ENCODE data around the gene SPTBN5. TPM values are rescaled to one million over a fixed set of nuclear protein-coding genes. Genes with fewer than 3 reads are reported as not detected.

SPTBN5 gene
- total and polyA plus RNA-seq, 5 experiments from 2014 or later, result 0.02 to 0.96 (median 0.81) TPM; not detected in 2

- ATAC-seq, result no peak
- peaks cover 4 to 14% (median 12%) of the 10 kb centered on the region in 4 donors for H3K4me1 Mint-ChIP-seq
- peak overlapping the region; percentile 11 to 96 (median 91) for H3K27ac Mint-ChIP-seq
- no peak for DNase-seq
- no peaks in the 10 kb centered on the region for H3K9me3 Mint-ChIP-seq
- peak overlapping the region in 6 of 10 donors; percentile 1 to 29 (median 12) for H3K4me3 Mint-ChIP-seq
- POLR2A ChIA-PET, result interaction anchor here (1.1 to 1.6 kb wide), 3 partner anchors 8 to 35 kb away, joined by 3 to 4 read pairs (median 3); no protein-coding TSS in a partner anchor
- no peaks in the 10 kb centered on the region for H3K27me3 Mint-ChIP-seq
- no peaks in the 10 kb centered on the region for H3K36me3 Mint-ChIP-seq
Observed at GRCh38 chr15:41869770-41870688, 23.8 kb downstream of the SPTBN5 start.

GRCh38 chr15:41868321-41868720 lies 25.5 kb downstream of the SPTBN5 start:
- Mint-ChIP-seq H3K36me3 (no peaks in the 10 kb centered on the region), H3K4me1 (peaks cover 4 to 14% (median 11%) of the 10 kb centered on the region in 4 donors), H3K4me3 (no peak overlapping the region), H3K27me3 (no peaks in the 10 kb centered on the region), H3K9me3 (no peaks in the 10 kb centered on the region), H3K27ac (peak overlapping the region in 1 of 10 donors; percentile 85)
- POLR2A ChIA-PET, result no interaction called here
- DNase-seq, result no peak
- ATAC-seq, result no peak

GRCh38 chr15:41866872-41867579 lies 26.8 kb downstream of the SPTBN5 start:
- Mint-ChIP-seq H3K36me3 (no peaks in the 10 kb centered on the region), H3K27ac (peak overlapping the region in 3 of 10 donors; percentile 34 to 76 (median 59)), H3K27me3 (no peaks in the 10 kb centered on the region), H3K4me3 (no peak overlapping the region), H3K9me3 (no peaks in the 10 kb centered on the region), H3K4me1 (peaks cover 4 to 19% (median 13%) of the 10 kb centered on the region in 4 donors)
- POLR2A ChIA-PET, result no interaction called here
- no peak for DNase-seq
- no peak for ATAC-seq

GRCh38 chr15:41866263-41866703 lies 27.6 kb downstream of the SPTBN5 start:
- no peaks in the 10 kb centered on the region for H3K9me3 Mint-ChIP-seq
- no peaks in the 10 kb centered on the region for H3K36me3 Mint-ChIP-seq
- H3K4me1 Mint-ChIP-seq, result peaks cover 4 to 16% (median 13%) of the 10 kb centered on the region in 4 donors
- no peak overlapping the region for H3K4me3 Mint-ChIP-seq
- POLR2A ChIA-PET, result no interaction called here
- ATAC-seq, result no peak
- no peak overlapping the region for H3K27ac Mint-ChIP-seq
- no peak for DNase-seq
- H3K27me3 Mint-ChIP-seq, result no peaks in the 10 kb centered on the region

- no peak overlapping the region for H3K4me3 Mint-ChIP-seq
Observed at GRCh38 chr15:41865490-41866055, 28.3 kb downstream of the SPTBN5 start.

GRCh38 chr15:41862515-41863116 lies 31.2 kb downstream of the SPTBN5 start:
- ATAC-seq, result no peak
- no peaks in the 10 kb centered on the region for H3K27me3 Mint-ChIP-seq
- no peak overlapping the region for H3K4me3 Mint-ChIP-seq
- peak in 1 of 10 donors; percentile 19 for DNase-seq
- POLR2A ChIA-PET, result interaction anchor here (1.2 to 1.5 kb wide), 4 partner anchors 8 to 30 kb away, joined by 3 read pairs; no protein-coding TSS in a partner anchor
- peak overlapping the region in 3 of 10 donors; percentile 52 to 80 (median 69) for H3K27ac Mint-ChIP-seq
- H3K4me1 Mint-ChIP-seq, result peaks cover 5 to 17% (median 9%) of the 10 kb centered on the region in 4 donors
- H3K9me3 Mint-ChIP-seq, result no peaks in the 10 kb centered on the region
- no peaks in the 10 kb centered on the region for H3K36me3 Mint-ChIP-seq

More at GRCh38 chr15:41865490-41866055, 28.3 kb downstream of the SPTBN5 start:
- POLR2A ChIA-PET, result no interaction called here
- Mint-ChIP-seq H3K27me3 (no peaks in the 10 kb centered on the region), H3K4me1 (peaks cover 2 to 13% (median 10%) of the 10 kb centered on the region in 4 donors), H3K36me3 (no peaks in the 10 kb centered on the region), H3K27ac (no peak overlapping the region), H3K9me3 (no peaks in the 10 kb centered on the region)
- DNase-seq (no peak), ATAC-seq (no peak)

- Mint-ChIP-seq H3K36me3 (no peaks in the 10 kb centered on the region), H3K9me3 (no peaks in the 10 kb centered on the region), H3K4me1 (peaks cover 4 to 17% (median 8%) of the 10 kb centered on the region in 4 donors), H3K27ac (peak overlapping the region in 1 of 10 donors; percentile 41), H3K27me3 (no peaks in the 10 kb centered on the region), H3K4me3 (no peak overlapping the region)
- DNase-seq (no peak), ATAC-seq (no peak)
- POLR2A ChIA-PET, result interaction anchor here (1.2 to 1.5 kb wide), 4 partner anchors 8 to 29 kb away, joined by 3 read pairs; no protein-coding TSS in a partner anchor
Observed at GRCh38 chr15:41861736-41862356, 32.0 kb downstream of the SPTBN5 start.

GRCh38 chr15:41860049-41860828 lies 33.6 kb downstream of the SPTBN5 start:
- Mint-ChIP-seq H3K4me3 (no peak overlapping the region), H3K27ac (peak overlapping the region in 2 of 10 donors; percentile 37 to 63), H3K4me1 (peaks cover 4 to 17% (median 8%) of the 10 kb centered on the region in 4 donors), H3K9me3 (no peaks in the 10 kb centered on the region), H3K36me3 (no peaks in the 10 kb centered on the region), H3K27me3 (no peaks in the 10 kb centered on the region)
- DNase-seq (no peak), ATAC-seq (no peak)
- POLR2A ChIA-PET, result no interaction called here

GRCh38 chr15:41858756-41859155 lies 35.1 kb downstream of the SPTBN5 start:
- DNase-seq (no peak), ATAC-seq (no peak)
- Mint-ChIP-seq H3K4me1 (peaks cover 4 to 17% (median 8%) of the 10 kb centered on the region in 4 donors), H3K4me3 (no peak overlapping the region), H3K27ac (peak overlapping the region in 1 of 10 donors; percentile 34), H3K9me3 (no peaks in the 10 kb centered on the region), H3K36me3 (no peaks in the 10 kb centered on the region), H3K27me3 (no peaks in the 10 kb centered on the region)
- POLR2A ChIA-PET, result no interaction called here

- no peak for ATAC-seq
- Mint-ChIP-seq H3K27ac (peak overlapping the region in 1 of 10 donors; percentile 34), H3K4me1 (peaks cover 3 to 12% (median 6%) of the 10 kb centered on the region in 4 donors), H3K36me3 (no peaks in the 10 kb centered on the region), H3K9me3 (no peaks in the 10 kb centered on the region), H3K4me3 (no peak overlapping the region), H3K27me3 (no peaks in the 10 kb centered on the region)
- no peak for DNase-seq
- POLR2A ChIA-PET, result no interaction called here
Observed at GRCh38 chr15:41857316-41857715, 36.5 kb downstream of the SPTBN5 start.

GRCh38 chr15:41856716-41857115 lies 37.1 kb downstream of the SPTBN5 start:
- no peak overlapping the region for H3K27ac Mint-ChIP-seq
- POLR2A ChIA-PET, result no interaction called here
- H3K4me1 Mint-ChIP-seq, result peaks cover 3 to 12% (median 6%) of the 10 kb centered on the region in 4 donors

More at GRCh38 chr15:41856716-41857115, 37.1 kb downstream of the SPTBN5 start:
- no peak for DNase-seq
- ATAC-seq, result no peak
- H3K36me3 Mint-ChIP-seq, result no peaks in the 10 kb centered on the region
- no peaks in the 10 kb centered on the region for H3K27me3 Mint-ChIP-seq
- no peak overlapping the region for H3K4me3 Mint-ChIP-seq
- no peaks in the 10 kb centered on the region for H3K9me3 Mint-ChIP-seq

Measured in naive thymus-derived CD8-positive, alpha-beta T cell (primary cell).